Muscle layer of colon (tissue), 2 donors: Measurements from ENCODE around the gene NBL1.
A peak's percentile ranks its signal among the peaks of the same experiment; 100 is the strongest.
"Not testable (repeated sequence)": the region's sequence is repeated elsewhere in the genome, so short reads cannot be mapped to it uniquely, and the experiment has no call there.

Source experiments
- H3K27ac ChIP-seq: one replicate; pipeline ENCODE4 v1.7.0; 2013; ENCODE audit warnings: low read depth, mild to moderate bottlenecking, low read length, moderate library complexity
- H3K27me3 ChIP-seq, 2 donors: one replicate each; pipeline ENCODE4 v1.7.0; 2013; ENCODE audit warnings: low read length in 2 of 2, mild to moderate bottlenecking in 2 of 2; ENCODE audit not compliant: insufficient read depth in 2 of 2, control insufficient read depth in 1 of 2
- H3K36me3 ChIP-seq: one replicate; pipeline ENCODE4 v1.7.0; 2013; ENCODE audit warnings: mild to moderate bottlenecking, low read length; ENCODE audit not compliant: insufficient read depth
- H3K4me1 ChIP-seq: one replicate; pipeline ENCODE4 v1.7.0; 2013; ENCODE audit warnings: mild to moderate bottlenecking, low read length; ENCODE audit not compliant: insufficient read depth
- H3K4me3 ChIP-seq, 2 donors: one replicate each; pipeline ENCODE4 v1.7.0; 2013; ENCODE audit warnings: low read length in 2 of 2, low read depth in 1 of 2, mild to moderate bottlenecking in 1 of 2, moderate library complexity in 1 of 2
- H3K9ac ChIP-seq: one replicate; pipeline ENCODE4 v1.7.0; 2013; ENCODE audit warnings: low read length
- H3K9me3 ChIP-seq: one replicate; pipeline ENCODE4 v1.7.0; 2013; ENCODE audit warnings: mild to moderate bottlenecking, low read length
- donor health status: abdominal sarcoma.
- donor health status: Adenocarcinoma of cecum.

NBL1 gene

GRCh38 chr1:19639228-19639627 lies 4.9 kb upstream of the NBL1 start:
- not testable (repeated sequence) for H3K36me3 ChIP-seq, H3K9me3 ChIP-seq, H3K9ac ChIP-seq, H3K27ac ChIP-seq, H3K27me3 ChIP-seq, H3K4me3 ChIP-seq
- peaks cover 10% of the 10 kb centered on the region for H3K4me1 ChIP-seq

- Histone ChIP-seq H3K36me3 (no peaks in the 10 kb centered on the region), H3K4me3 (no peak overlapping the region), H3K4me1 (peaks cover 10% of the 10 kb centered on the region), H3K27ac (no peak overlapping the region), H3K9me3 (no peaks in the 10 kb centered on the region), H3K9ac (no peak overlapping the region), H3K27me3 (no peaks in the 10 kb centered on the region)
Measured at GRCh38 chr1:19639999-19640362, 4.1 kb upstream of the NBL1 start.

GRCh38 chr1:19640363-19641316 lies 3.5 kb upstream of the NBL1 start:
- Histone ChIP-seq H3K27me3 (no peaks in the 10 kb centered on the region), H3K36me3 (no peaks in the 10 kb centered on the region), H3K4me1 (peaks cover 11% of the 10 kb centered on the region), H3K9ac (no peak overlapping the region), H3K4me3 (no peak overlapping the region), H3K9me3 (no peaks in the 10 kb centered on the region), H3K27ac (no peak overlapping the region)

- peak overlapping the region; percentile 74 for H3K9ac ChIP-seq
- no peaks in the 10 kb centered on the region for H3K27me3 ChIP-seq
- H3K27ac ChIP-seq = peak overlapping the region; percentile 70
- peak overlapping the region; percentile 14 to 65 for H3K4me3 ChIP-seq
- H3K9me3 ChIP-seq = no peaks in the 10 kb centered on the region
- peaks cover 36% of the 10 kb centered on the region for H3K4me1 ChIP-seq
- H3K36me3 ChIP-seq = no peaks in the 10 kb centered on the region
Measured at GRCh38 chr1:19643121-19643520, 990 bp upstream of the NBL1 start.

- H3K4me1 ChIP-seq = peaks cover 38% of the 10 kb centered on the region
- H3K9me3 ChIP-seq = no peaks in the 10 kb centered on the region
- no peaks in the 10 kb centered on the region for H3K36me3 ChIP-seq
- H3K27ac ChIP-seq = peak overlapping the region; percentile 95
- no peaks in the 10 kb centered on the region for H3K27me3 ChIP-seq
- peak overlapping the region in 1 of 2 donors; percentile 89 for H3K4me3 ChIP-seq
- H3K9ac ChIP-seq = no peak overlapping the region
Measured at GRCh38 chr1:19644395-19644680, 227 bp downstream of the NBL1 start.

GRCh38 chr1:19644681-19645410 lies 735 bp downstream of the NBL1 start:
- Histone ChIP-seq H3K4me1 (peaks cover 39% of the 10 kb centered on the region), H3K36me3 (no peaks in the 10 kb centered on the region), H3K9ac (peak overlapping the region; percentile 94), H3K27me3 (no peaks in the 10 kb centered on the region), H3K4me3 (peak overlapping the region; percentile 87 to 89), H3K27ac (peak overlapping the region; percentile 95), H3K9me3 (no peaks in the 10 kb centered on the region)

- peak overlapping the region; percentile 95 for H3K27ac ChIP-seq
- H3K36me3 ChIP-seq = no peaks in the 10 kb centered on the region
- H3K9me3 ChIP-seq = no peaks in the 10 kb centered on the region
- no peaks in the 10 kb centered on the region for H3K27me3 ChIP-seq
- H3K4me3 ChIP-seq = peak overlapping the region; percentile 87 to 89
- peaks cover 46% of the 10 kb centered on the region for H3K4me1 ChIP-seq
- H3K9ac ChIP-seq = peak overlapping the region; percentile 94
Measured at GRCh38 chr1:19645411-19646251, 1.5 kb downstream of the NBL1 start.

- H3K36me3 ChIP-seq = no peaks in the 10 kb centered on the region
- peak overlapping the region; percentile 95 for H3K27ac ChIP-seq
- H3K27me3 ChIP-seq = no peaks in the 10 kb centered on the region
- peak overlapping the region; percentile 94 for H3K9ac ChIP-seq
- no peaks in the 10 kb centered on the region for H3K9me3 ChIP-seq
- H3K4me3 ChIP-seq = peak overlapping the region; percentile 87 to 89
- peaks cover 56% of the 10 kb centered on the region for H3K4me1 ChIP-seq
Measured at GRCh38 chr1:19646377-19647319, 2.5 kb downstream of the NBL1 start.

GRCh38 chr1:19647643-19648042 lies 3.5 kb downstream of the NBL1 start:
- Histone ChIP-seq H3K9ac (no peak overlapping the region), H3K9me3 (no peaks in the 10 kb centered on the region)

GRCh38 chr1:19648239-19648638 lies 4.1 kb downstream of the NBL1 start:
- Histone ChIP-seq H3K27me3 (no peaks in the 10 kb centered on the region), H3K27ac (peak overlapping the region; percentile 16), H3K4me3 (no peak overlapping the region), H3K9ac (no peak overlapping the region), H3K4me1 (peaks cover 51% of the 10 kb centered on the region), H3K9me3 (no peaks in the 10 kb centered on the region), H3K36me3 (no peaks in the 10 kb centered on the region)

More at GRCh38 chr1:19647643-19648042, 3.5 kb downstream of the NBL1 start:
- H3K27me3 ChIP-seq = no peaks in the 10 kb centered on the region
- peaks cover 56% of the 10 kb centered on the region for H3K4me1 ChIP-seq
- peak overlapping the region; percentile 16 for H3K27ac ChIP-seq
- peak overlapping the region in 1 of 2 donors; percentile 87 for H3K4me3 ChIP-seq
- no peaks in the 10 kb centered on the region for H3K36me3 ChIP-seq
